ENCODE results near the gene ASAP2. TPM values are rescaled to one million over a fixed set of nuclear protein-coding genes. Genes with fewer than 3 reads are reported as not detected.
"Not testable (repeated sequence)": the region's sequence is repeated elsewhere in the genome, so short reads cannot be mapped to it uniquely, and the experiment has no call there.

ASAP2 gene
- total RNA-seq, 1 donor from 2014 or later, result 0.23 TPM

- intact Hi-C loops (cut with micrococcal nuclease), result no loop called here
Measured at GRCh38 chr2:9210030-9210429, 3.4 kb downstream of the ASAP2 start.

- intact Hi-C loops (cut with micrococcal nuclease), result no loop called here
Measured at GRCh38 chr2:9211496-9211895, 4.9 kb downstream of the ASAP2 start.

DNA sequence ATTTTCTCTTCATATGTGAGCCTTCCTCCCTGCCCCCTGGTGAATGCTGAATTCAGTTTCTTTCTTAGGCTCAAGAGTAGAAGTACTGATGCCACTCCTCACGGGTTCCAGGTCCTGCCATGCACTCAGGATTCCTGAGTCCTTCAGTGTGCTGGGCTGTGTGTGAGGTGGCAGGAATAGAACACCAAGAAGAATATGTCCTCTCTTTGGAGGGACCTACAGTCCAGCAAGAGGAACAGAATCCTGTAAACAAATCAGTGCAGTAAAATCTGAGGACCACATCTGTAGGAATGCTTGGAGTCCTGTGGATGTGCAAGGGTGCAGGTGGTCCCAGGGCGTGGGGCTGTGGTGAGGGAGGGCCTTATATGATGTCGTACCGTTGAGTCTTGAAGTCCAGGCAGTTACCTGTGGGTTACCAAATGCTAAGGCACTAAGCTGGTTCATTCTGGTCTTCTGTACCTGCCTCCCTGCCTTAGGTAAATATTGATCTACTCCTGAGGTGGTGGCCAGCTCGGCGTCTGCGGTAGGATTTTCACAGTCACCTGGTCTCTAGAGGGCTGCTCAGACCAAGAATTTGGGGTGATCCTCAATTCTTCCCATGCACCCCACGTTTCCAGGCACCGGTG is 5.5 kb downstream of the ASAP2 start:
- intact Hi-C loops (cut with micrococcal nuclease), result no loop called here

DNA sequence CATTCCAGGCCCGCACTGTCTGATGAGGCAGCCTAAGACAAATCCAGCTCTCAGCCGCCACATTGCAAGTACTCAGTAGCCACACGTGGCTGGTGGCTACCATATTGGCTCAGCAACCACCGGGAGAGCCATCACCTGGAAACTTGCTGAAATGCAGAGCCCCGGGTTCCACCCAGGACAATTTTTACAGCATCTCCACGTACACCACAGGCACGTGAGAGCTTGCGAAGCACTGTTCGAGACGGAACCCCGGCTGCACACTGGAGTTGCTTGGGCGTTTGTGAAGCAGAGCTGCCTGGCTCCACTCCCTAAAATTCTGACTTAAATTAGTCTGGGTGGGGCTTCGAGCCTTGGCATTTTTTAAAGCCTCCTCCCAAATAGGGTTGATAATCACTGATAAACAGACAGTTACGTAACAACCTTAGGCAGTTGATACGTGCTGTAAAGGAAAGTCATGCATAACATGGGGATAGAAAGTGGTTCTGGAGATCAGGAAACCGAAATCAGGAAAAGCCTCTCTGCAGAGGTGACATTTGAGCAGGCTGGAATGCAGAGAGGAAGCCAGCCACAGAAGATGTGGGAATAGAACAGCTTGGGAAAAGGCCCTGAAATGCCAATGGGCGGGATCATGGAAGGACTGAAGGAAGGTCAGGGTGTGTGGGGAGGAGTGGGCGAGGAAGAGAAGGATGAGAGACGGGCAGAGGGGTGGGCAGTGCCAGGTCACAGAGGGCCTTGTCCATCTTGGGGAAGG is 6.2 kb downstream of the ASAP2 start:
- intact Hi-C loops (cut with micrococcal nuclease), result no loop called here

DNA sequence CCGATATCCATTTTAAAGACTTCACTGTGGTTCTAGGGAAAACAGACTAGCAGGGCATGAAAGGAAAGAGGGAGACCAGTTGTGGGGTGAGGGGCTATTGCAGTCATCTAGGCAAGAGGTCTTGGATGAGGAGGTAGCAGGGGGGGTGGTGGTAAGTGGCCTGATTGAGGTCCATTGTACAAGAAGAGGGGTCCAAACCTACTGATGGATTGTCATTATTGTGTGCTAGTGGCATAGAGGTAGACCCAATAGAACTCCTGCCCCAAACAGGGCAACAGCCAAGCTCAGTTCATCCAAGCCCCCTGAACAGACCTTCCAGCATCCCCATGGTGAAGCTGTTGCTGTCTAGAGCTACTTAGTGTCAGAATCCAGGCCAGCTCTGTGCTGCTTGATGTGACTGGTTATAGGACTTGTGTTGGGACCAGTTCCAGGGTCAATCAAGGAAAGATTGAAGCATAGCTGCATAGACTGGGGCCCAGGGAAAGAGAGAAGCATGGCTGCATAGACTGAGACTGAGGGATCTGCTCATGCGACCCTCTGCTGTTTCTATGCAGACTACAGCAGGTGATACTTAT is 7.0 kb downstream of the ASAP2 start:
- intact Hi-C loops (cut with micrococcal nuclease), result no loop called here

GRCh38 chr2:9214873-9215272 is 8.3 kb downstream of the ASAP2 start:
- intact Hi-C loops (cut with micrococcal nuclease), result no loop called here

DNA sequence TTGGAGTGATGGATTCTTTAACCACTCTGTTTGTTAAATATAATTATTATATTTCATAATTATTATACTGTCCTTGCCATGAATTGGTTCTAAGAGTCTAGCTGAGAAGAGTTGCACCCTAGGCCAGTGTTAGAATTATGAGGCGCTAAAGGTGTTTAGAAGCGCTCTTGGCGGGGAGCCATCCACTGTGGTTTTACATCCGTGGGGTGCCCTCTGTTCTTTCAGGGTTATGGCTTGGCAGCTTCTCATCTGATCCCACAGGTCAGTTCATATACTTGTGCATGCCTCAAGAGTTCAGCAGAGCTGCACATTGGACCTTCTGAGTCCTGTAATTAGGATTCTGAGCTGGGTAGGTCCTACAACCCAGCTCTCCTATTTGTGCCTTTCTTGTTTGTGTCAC is 9.1 kb downstream of the ASAP2 start:
- intact Hi-C loops (cut with micrococcal nuclease), result no loop called here

- intact Hi-C loops (cut with micrococcal nuclease), result not testable (repeated sequence)
Measured at GRCh38 chr2:9216143-9216542, 9.5 kb downstream of the ASAP2 start.

DNA sequence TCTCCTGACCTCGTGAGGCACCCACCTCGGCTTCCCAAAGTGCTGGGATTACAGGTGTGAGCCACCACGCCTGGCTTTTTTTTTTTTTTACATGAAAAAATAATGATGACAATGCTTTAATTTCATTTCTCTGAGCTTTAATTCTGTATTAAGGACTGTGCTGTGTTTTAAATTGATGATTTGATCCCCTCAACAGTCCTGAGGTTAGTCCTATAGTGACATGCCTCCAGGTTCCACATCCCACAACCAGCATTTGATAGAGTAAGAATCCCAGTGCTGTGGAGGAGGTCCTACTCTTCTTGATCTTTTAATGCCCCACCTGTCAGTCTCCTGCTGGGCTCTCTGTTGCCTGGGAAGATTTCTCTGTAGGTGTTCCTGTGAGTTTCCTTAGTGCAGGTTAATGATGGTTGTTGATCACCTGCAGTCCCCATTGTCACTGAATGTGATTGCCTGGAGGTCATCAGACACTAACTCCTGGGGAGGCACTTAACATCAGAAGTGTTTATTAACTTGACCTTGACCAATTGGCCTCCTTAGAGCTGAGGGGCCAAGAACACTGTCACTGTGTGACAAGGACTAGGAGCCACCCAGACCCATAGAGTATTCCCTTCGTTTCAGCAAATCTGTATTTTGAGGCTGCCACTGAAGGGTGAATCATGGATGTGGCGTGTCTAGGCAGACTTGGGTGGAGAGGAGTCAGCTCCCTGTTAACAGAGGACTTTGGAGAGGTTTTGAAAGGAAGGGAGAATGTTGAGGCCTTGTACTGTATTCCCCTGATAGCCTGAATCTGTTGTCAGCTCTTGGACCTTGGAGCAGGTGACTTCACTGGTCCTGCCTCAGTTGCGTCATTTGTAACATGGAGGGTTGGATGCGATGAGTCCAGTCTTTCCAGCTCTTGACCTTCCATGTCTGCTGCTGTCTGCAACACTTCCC is 11.5 kb downstream of the ASAP2 start:
- intact Hi-C loops (cut with micrococcal nuclease), result no loop called here

GRCh38 chr2:9219027-9219445 is 12.4 kb downstream of the ASAP2 start:
- intact Hi-C loops (cut with micrococcal nuclease), result no loop called here

DNA sequence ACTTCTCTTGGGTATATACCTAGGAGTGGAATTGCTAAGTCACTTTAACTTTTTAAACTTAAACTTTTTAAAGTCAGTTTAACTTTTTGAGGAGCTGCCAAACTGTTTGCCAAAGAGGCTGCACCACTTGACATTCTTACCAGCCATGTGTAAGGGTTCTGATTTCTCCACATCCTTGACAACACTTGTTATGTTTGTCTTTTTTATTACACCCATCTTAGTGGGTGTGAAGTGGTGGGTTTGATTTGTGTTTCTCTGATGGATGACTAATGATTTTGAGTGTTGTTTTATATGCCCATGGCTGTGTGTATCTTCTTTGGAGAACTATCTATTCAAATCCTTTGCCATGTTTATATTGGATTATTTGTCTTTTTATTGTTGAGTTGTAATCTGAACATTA is 13.6 kb downstream of the ASAP2 start:
- intact Hi-C loops (cut with micrococcal nuclease), result no loop called here

DNA sequence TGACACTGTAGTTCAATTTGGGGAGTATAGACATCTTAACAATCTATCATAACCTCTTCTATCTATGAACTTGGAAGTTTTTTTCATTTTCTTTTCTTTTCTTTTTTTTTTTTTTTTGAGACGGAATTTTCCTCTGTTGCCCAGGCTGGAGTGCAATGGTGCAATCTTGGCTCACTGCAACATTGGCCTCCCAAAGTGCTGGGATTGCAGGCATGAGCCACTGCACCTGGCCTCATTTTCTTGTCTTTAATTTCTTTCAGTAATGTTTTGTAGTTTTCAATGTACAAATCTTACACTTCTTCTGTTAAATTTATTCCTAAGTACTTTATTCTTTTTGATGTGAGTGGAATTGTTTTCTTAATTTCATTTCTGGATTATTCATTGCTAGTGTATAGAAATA is 14.6 kb downstream of the ASAP2 start:
- intact Hi-C loops (cut with micrococcal nuclease), result no loop called here

DNA sequence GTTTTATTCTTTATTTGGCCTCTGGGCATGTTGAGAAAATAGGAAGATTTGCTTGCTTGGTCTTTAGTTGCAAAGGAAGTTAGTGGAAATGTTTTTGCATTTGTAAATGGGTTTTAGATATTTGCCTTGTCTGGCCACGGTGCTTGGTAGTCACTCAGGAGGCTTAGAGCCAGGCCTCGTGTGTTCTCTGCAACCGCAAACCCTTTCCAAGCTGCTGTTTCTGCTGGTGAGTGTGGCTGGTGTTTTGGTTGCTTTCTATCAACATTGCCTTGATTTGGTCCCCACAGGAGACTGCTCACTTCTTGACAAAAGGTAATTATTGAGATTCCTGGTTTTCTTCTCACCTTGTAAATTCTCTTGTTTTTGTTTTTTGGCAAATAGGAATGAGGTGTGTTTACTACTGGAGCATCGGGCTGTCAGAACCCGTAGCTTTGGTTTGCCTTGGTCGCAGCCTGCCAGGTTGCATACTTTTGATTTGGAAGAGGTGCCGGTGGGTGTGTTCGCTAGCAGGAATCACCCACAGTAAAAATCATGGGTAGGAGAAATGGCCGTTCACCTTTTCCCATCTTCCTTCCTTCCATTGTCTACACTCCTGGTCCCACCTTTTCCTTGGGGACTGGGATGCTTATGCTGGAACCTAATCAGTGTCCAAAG is 15.8 kb downstream of the ASAP2 start:
- intact Hi-C loops (cut with micrococcal nuclease), result no loop called here

- intact Hi-C loops (cut with micrococcal nuclease), result no loop called here
Measured at GRCh38 chr2:9222893-9223287, 16.3 kb downstream of the ASAP2 start.

DNA sequence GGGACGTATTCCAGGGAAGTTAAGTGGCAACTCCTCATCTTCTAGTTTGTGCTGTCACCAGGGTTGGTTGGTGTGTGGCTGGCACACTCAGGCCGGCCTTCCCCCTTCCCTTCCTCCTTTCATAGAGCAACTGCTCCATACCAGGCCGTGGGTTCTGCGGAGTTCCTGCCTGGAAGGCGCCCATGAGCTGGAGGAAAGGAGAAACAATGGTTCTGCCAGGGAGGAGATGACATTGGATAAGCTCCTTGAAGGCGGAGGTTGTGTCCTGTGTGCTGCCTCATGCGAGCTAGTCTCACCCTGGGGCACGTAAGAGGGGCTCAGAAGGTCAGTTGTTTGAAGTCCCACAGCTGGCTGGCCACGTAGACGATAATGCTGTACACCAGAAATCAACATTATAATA is 19.2 kb downstream of the ASAP2 start:
- intact Hi-C loops (cut with micrococcal nuclease), result no loop called here

DNA sequence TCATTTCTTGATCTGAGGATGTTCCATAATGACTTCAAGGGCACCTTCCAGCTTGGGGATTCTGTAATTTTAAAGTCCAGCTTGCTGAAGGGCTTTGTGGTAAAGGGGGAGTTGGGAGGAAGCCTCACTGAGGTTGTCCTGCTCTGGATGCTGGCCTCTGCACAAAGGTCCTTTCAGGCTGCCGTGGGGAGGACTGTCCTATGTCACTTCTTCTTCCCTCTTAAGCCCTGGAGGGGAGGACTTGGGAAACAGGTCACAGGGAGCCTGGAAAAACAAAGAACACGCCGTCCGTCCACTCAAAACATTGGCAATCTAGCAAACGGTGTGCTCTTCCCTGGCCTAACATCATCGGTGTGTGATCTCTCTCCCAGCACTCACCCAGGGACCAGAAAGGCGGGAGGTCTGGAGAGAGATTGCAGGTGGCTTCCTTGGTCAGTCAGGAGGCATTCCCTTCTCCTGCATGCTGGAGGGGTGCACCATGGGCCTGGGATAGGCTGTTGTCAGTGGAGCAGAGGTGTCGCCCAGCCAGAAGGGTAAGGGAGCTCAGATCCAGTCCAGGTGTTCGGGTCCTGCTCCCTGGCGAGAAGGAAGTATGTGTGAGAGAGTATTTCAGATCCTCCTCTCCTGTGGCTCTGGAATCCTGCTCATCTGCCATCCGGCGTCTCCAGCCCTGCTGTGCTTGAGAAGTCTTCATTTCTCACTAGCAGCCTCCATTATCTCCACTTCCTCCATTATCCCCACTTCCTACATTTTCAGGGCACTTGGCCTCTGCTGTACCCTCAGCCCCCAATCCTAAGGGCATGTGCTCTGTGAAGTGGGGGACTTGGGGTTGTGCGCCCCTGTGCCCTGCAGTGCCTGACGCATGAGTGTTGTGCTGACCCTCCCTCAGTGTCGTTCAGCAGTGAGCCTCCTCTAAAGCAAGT is 20.1 kb downstream of the ASAP2 start:
- intact Hi-C loops (cut with micrococcal nuclease), result no loop called here

- intact Hi-C loops (cut with micrococcal nuclease), result no loop called here
Measured at GRCh38 chr2:9228088-9228751, 21.6 kb downstream of the ASAP2 start.

- intact Hi-C loops (cut with micrococcal nuclease), result no loop called here
Measured at GRCh38 chr2:9228781-9229469, 22.3 kb downstream of the ASAP2 start.

- intact Hi-C loops (cut with micrococcal nuclease), result no loop called here
Measured at GRCh38 chr2:9229470-9229820, 22.8 kb downstream of the ASAP2 start.
